Brain microvascular endothelial cell (primary cell): ENCODE measurements around the gene DNAH10.

Experiments used
- DNase-seq: peaks from one replicate; pipeline ENCODE4 v3.0.0-alpha.2; 2020
- H3K27ac ChIP-seq: fragments of 250-450 bp; sonication (Bioruptor Pico); 2 replicates; pipeline ENCODE4 v1.5.1; 2020; ENCODE audit warnings: mild to moderate bottlenecking, moderate library complexity
- H3K27me3 ChIP-seq: fragments of 250-450 bp; sonication (Bioruptor Pico); replicated peaks from 2 replicates; pipeline ENCODE4 v1.5.1; 2020; ENCODE audit warnings: mild to moderate bottlenecking
- H3K36me3 ChIP-seq: fragments of 250-450 bp; sonication (Bioruptor Pico); replicated peaks from 2 replicates; pipeline ENCODE4 v1.5.1; 2020; ENCODE audit warnings: mild to moderate bottlenecking
- H3K4me3 ChIP-seq: 2 replicates; pipeline ENCODE4 v1.5.1; 2011; ENCODE audit warnings: low read depth, mild to moderate bottlenecking, control low read depth, low read length, moderate library complexity
- CTCF ChIP-seq: IDR thresholded peaks from 2 replicates; pipeline ENCODE4 v1.5.1; 2011; ENCODE audit warnings: low read depth, mild to moderate bottlenecking, moderate library complexity, low read length, control low read depth, inconsistent platforms; ENCODE audit errors: missing control alignments
- in situ Hi-C: cut with HindIII; loops from 2 replicates; pipeline ENCODE4 v1.10.0; 2017; ENCODE audit warnings: low sequenced_read_pairs, low pct_ligation_motif_present

The DNAH10 gene

GRCh38 chr12:123761841-123762714 lies at the start of gene DNAH10:
Gene DNAH10, plus strand, starts transcription at chr12:123762301. Its CDS starts 36 bp downstream, at chr12:123762337.
- Histone ChIP-seq H3K4me3 (peak within 1 kb of the TSS; percentile 55), H3K27me3 (no peaks in the 10 kb centered on the region), H3K27ac (no peak within 1 kb of the TSS), H3K36me3 (no peaks in the 10 kb centered on the region)
- in situ Hi-C loops, result no loop called here
- no peak for DNase-seq
- TF ChIP-seq CTCF, result no peak

GRCh38 chr12:123712780-123713319 lies 49.3 kb upstream of the DNAH10 start:
- Histone ChIP-seq H3K27ac (peak overlapping the region; percentile 37), H3K27me3 (no peaks in the 10 kb centered on the region), H3K36me3 (no peaks in the 10 kb centered on the region), H3K4me3 (peak overlapping the region; percentile 95)
- in situ Hi-C loops, result no loop called here
- no peak for TF ChIP-seq CTCF
- no peak for DNase-seq

GRCh38 chr12:123713398-123713797 lies 48.7 kb upstream of the DNAH10 start:
- no peak for DNase-seq
- H3K36me3 ChIP-seq, result no peaks in the 10 kb centered on the region
- no peak overlapping the region for H3K27ac ChIP-seq
- no peak for TF ChIP-seq CTCF
- peak overlapping the region; percentile 95 for H3K4me3 ChIP-seq
- in situ Hi-C loops, result no loop called here
- no peaks in the 10 kb centered on the region for H3K27me3 ChIP-seq

- Histone ChIP-seq H3K36me3 (no peaks in the 10 kb centered on the region), H3K27me3 (no peaks in the 10 kb centered on the region), H3K4me3 (no peak overlapping the region), H3K27ac (no peak overlapping the region)
- DNase-seq, result no peak
- in situ Hi-C loops, result no loop called here
- TF ChIP-seq CTCF, result no peak
Observed at GRCh38 chr12:123713823-123714585, 48.1 kb upstream of the DNAH10 start.

GRCh38 chr12:123715195-123715594 lies 46.9 kb upstream of the DNAH10 start:
- no peak overlapping the region for H3K27ac ChIP-seq
- no peak overlapping the region for H3K4me3 ChIP-seq
- TF ChIP-seq CTCF, result no peak
- no peak for DNase-seq
- H3K27me3 ChIP-seq, result no peaks in the 10 kb centered on the region
- in situ Hi-C loops, result no loop called here
- H3K36me3 ChIP-seq, result peaks cover 4% of the 10 kb centered on the region
